ENCODE results near the gene AGRN. TPM values are rescaled to one million over a fixed set of nuclear protein-coding genes. Genes with fewer than 3 reads are reported as not detected.

Gene AGRN
- total and polyA plus RNA-seq, 4 donors, result 1.8 to 22.4 (median 16.9) TPM

GRCh38 chr1:1000357-1001056 is 19.4 kb upstream of the AGRN start:
- peaks cover 5 to 47% (median 34%) of the 10 kb centered on the region in 4 donors for H3K4me1 ChIP-seq (ENCODE audit: control insufficient read depth in 4 of 4, insufficient read depth in 4 of 4, low read length in 3 of 4)
- H3K27ac ChIP-seq (ENCODE audit: low read depth in 1 of 2, low read length in 2 of 2), result peak overlapping the region; percentile 83 to 84
- WGBS, result 2% methylated on average over 75 of the region's 75 CpGs
- H3K36me3 ChIP-seq (ENCODE audit: control insufficient read depth in 4 of 4, insufficient read depth in 3 of 4, low read depth in 1 of 4, low read length in 3 of 4), result no peaks in the 10 kb centered on the region
- peak overlapping the region in 2 of 3 donors; percentile 31 to 66 for H3K4me3 ChIP-seq (ENCODE audit: low read depth in 1 of 3, low read length in 3 of 3)
- TF ChIP-seq RXRA (IDR thresholded peaks at IDR 0.05) (peak; percentile 5 to 18), JUND (IDR thresholded peaks at IDR 0.05) (peak in 1 of 2 donors; percentile 62), RAD21 (IDR thresholded peaks at IDR 0.05) (no peak)
- DNase-seq (ENCODE audit: low spot score), result no peak
- peaks cover 0 to 11% (median 1%) of the 10 kb centered on the region in 4 donors for H3K27me3 ChIP-seq (ENCODE audit: control insufficient read depth in 4 of 4, insufficient read depth in 4 of 4, low read length in 3 of 4)
- no peaks in the 10 kb centered on the region for H3K9me3 ChIP-seq (ENCODE audit: control insufficient read depth in 4 of 4, low read length in 3 of 4)
- peak overlapping the region in 1 of 2 donors; percentile 15 for H3K9ac ChIP-seq (ENCODE audit: low read depth in 1 of 2, low read length in 2 of 2)

GRCh38 chr1:1001057-1001783 is 18.7 kb upstream of the AGRN start:
- H3K36me3 ChIP-seq (ENCODE audit: control insufficient read depth in 4 of 4, insufficient read depth in 3 of 4, low read depth in 1 of 4, low read length in 3 of 4), result no peaks in the 10 kb centered on the region
- TF ChIP-seq SP1 (IDR thresholded peaks at IDR 0.05) (no peak), JUND (IDR thresholded peaks at IDR 0.05) (no peak)
- no peaks in the 10 kb centered on the region for H3K9me3 ChIP-seq (ENCODE audit: control insufficient read depth in 4 of 4, low read length in 3 of 4)
- DNase-seq (ENCODE audit: low spot score), result no peak
- WGBS, result 4% methylated on average over 58 of the region's 58 CpGs
- peaks cover 6 to 49% (median 41%) of the 10 kb centered on the region in 4 donors for H3K4me1 ChIP-seq (ENCODE audit: control insufficient read depth in 4 of 4, insufficient read depth in 4 of 4, low read length in 3 of 4)
- H3K27me3 ChIP-seq (ENCODE audit: control insufficient read depth in 4 of 4, insufficient read depth in 4 of 4, low read length in 3 of 4), result peaks cover 0 to 11% (median 1%) of the 10 kb centered on the region in 4 donors
- peak overlapping the region in 2 of 3 donors; percentile 31 to 66 for H3K4me3 ChIP-seq (ENCODE audit: low read depth in 1 of 3, low read length in 3 of 3)
- peak overlapping the region; percentile 83 to 84 for H3K27ac ChIP-seq (ENCODE audit: low read depth in 1 of 2, low read length in 2 of 2)
- H3K9ac ChIP-seq (ENCODE audit: low read depth in 1 of 2, low read length in 2 of 2), result no peak overlapping the region

GRCh38 chr1:1003618-1004419 is 16.1 kb upstream of the AGRN start:
- 82% methylated on average over 22 of the region's 22 CpGs for WGBS
- no peak for DNase-seq (ENCODE audit: low spot score)

GRCh38 chr1:1004420-1004779 is 15.5 kb upstream of the AGRN start:
- peaks cover 0 to 5% (median 0%) of the 10 kb centered on the region in 4 donors for H3K27me3 ChIP-seq (ENCODE audit: control insufficient read depth in 4 of 4, insufficient read depth in 4 of 4, low read length in 3 of 4)

More at GRCh38 chr1:1003618-1004419, 16.1 kb upstream of the AGRN start:
- Histone ChIP-seq H3K36me3 (ENCODE audit: control insufficient read depth in 4 of 4, insufficient read depth in 3 of 4, low read depth in 1 of 4, low read length in 3 of 4) (no peaks in the 10 kb centered on the region), H3K9ac (ENCODE audit: low read depth in 1 of 2, low read length in 2 of 2) (no peak overlapping the region), H3K27ac (ENCODE audit: low read depth in 1 of 2, low read length in 2 of 2) (no peak overlapping the region), H3K9me3 (ENCODE audit: control insufficient read depth in 4 of 4, low read length in 3 of 4) (no peaks in the 10 kb centered on the region), H3K4me3 (ENCODE audit: low read depth in 1 of 3, low read length in 3 of 3) (no peak overlapping the region), H3K4me1 (ENCODE audit: control insufficient read depth in 4 of 4, insufficient read depth in 4 of 4, low read length in 3 of 4) (peaks cover 6 to 45% (median 40%) of the 10 kb centered on the region in 4 donors), H3K27me3 (ENCODE audit: control insufficient read depth in 4 of 4, insufficient read depth in 4 of 4, low read length in 3 of 4) (peaks cover 0 to 7% (median 0%) of the 10 kb centered on the region in 4 donors)
- no peak for TF ChIP-seq HNF4A (conservative IDR thresholded peaks at IDR 0.05)

More at GRCh38 chr1:1004420-1004779, 15.5 kb upstream of the AGRN start:
- TF ChIP-seq RAD21 (IDR thresholded peaks at IDR 0.05) (no peak), EGR1 (IDR thresholded peaks at IDR 0.05; ENCODE audit: low read depth in 2 of 2) (no peak), MAX (IDR thresholded peaks at IDR 0.05) (no peak), HNF4A (conservative IDR thresholded peaks at IDR 0.05) (no peak), JUND (IDR thresholded peaks at IDR 0.05) (no peak), REST (IDR thresholded peaks at IDR 0.05) (no peak), YY1 (IDR thresholded peaks at IDR 0.05) (no peak), RXRA (IDR thresholded peaks at IDR 0.05) (no peak), HNF4G (IDR thresholded peaks at IDR 0.05) (no peak), FOXA2 (IDR thresholded peaks at IDR 0.05) (no peak), FOXA1 (IDR thresholded peaks at IDR 0.05) (no peak), ZBTB33 (IDR thresholded peaks at IDR 0.05) (no peak), TAF1 (conservative IDR thresholded peaks at IDR 0.05) (no peak)
- DNase-seq (ENCODE audit: low spot score), result no peak
- H3K4me1 ChIP-seq (ENCODE audit: control insufficient read depth in 4 of 4, insufficient read depth in 4 of 4, low read length in 3 of 4), result peaks cover 6 to 39% (median 34%) of the 10 kb centered on the region in 4 donors
- WGBS, result 75% methylated on average over 7 of the region's 7 CpGs
- H3K36me3 ChIP-seq (ENCODE audit: control insufficient read depth in 4 of 4, insufficient read depth in 3 of 4, low read depth in 1 of 4, low read length in 3 of 4), result no peaks in the 10 kb centered on the region
- H3K9ac ChIP-seq (ENCODE audit: low read depth in 1 of 2, low read length in 2 of 2), result no peak overlapping the region
- no peak overlapping the region for H3K27ac ChIP-seq (ENCODE audit: low read depth in 1 of 2, low read length in 2 of 2)
- H3K9me3 ChIP-seq (ENCODE audit: control insufficient read depth in 4 of 4, low read length in 3 of 4), result no peaks in the 10 kb centered on the region
- H3K4me3 ChIP-seq (ENCODE audit: low read depth in 1 of 3, low read length in 3 of 3), result no peak overlapping the region
